A549 (cell line): ENCODE results near the gene PSG4.
"Not testable (repeated sequence)": the region's sequence is repeated elsewhere in the genome, so short reads cannot be mapped to it uniquely, and the experiment has no call there.

Experiments
- HDAC2 ChIP-seq: fragments of 200-600 bp; sonication (generic); IDR thresholded peaks from 2 replicates; pipeline ENCODE4 v1.6.1; 2016
- PHF8 ChIP-seq: fragments of 200-600 bp; sonication (generic); IDR thresholded peaks from 2 replicates; pipeline ENCODE4 v1.6.1; 2016; ENCODE audit warnings: low read depth, mild to moderate bottlenecking, antibody characterized with exemption, moderate library complexity, borderline replicate concordance
- POLR2A ChIP-seq: IDR thresholded peaks from 2 replicates; pipeline ENCODE4 v1.6.1; 2012; ENCODE audit warnings: mild to moderate bottlenecking, low read length
- RAD21 ChIP-seq, 2 experiments: fragments of >200 bp in 1 of 2; sonication (Bioruptor Twin) in 1 of 2; formaldehyde crosslinking in 1 of 2; IDR thresholded peaks in 1 of 2; conservative IDR thresholded peaks in 1 of 2; 2 replicates in 1 of 2; 3 replicates in 1 of 2; pipeline ENCODE4 v1.6.1; 2012 to 2018; ENCODE audit warnings: inconsistent platforms in 1 of 2
- RFX5 ChIP-seq: fragments of 450-650 bp; IDR thresholded peaks from 2 replicates; pipeline ENCODE4 v1.7.1; 2014; ENCODE audit warnings: antibody characterized with exemption, mild to moderate bottlenecking, moderate library complexity
- TF ChIP-seq, protein P1 (sequence below): fragments of >200 bp; sonication (Bioruptor Twin); formaldehyde crosslinking; IDR thresholded peaks from 3 replicates; pipeline ENCODE4 v1.5.1; 2016
- TF ChIP-seq, protein P2 (sequence below): IDR thresholded peaks from 2 replicates; pipeline ENCODE4 v1.6.1; 2012; ENCODE audit warnings: low read depth, borderline replicate concordance
- TF ChIP-seq, protein P3 (sequence below): fragments of 200-600 bp; sonication (generic); IDR thresholded peaks from 2 replicates; pipeline ENCODE4 v1.6.1; 2016; ENCODE audit warnings: antibody characterized with exemption, mild to moderate bottlenecking, moderate library complexity

DNA sequence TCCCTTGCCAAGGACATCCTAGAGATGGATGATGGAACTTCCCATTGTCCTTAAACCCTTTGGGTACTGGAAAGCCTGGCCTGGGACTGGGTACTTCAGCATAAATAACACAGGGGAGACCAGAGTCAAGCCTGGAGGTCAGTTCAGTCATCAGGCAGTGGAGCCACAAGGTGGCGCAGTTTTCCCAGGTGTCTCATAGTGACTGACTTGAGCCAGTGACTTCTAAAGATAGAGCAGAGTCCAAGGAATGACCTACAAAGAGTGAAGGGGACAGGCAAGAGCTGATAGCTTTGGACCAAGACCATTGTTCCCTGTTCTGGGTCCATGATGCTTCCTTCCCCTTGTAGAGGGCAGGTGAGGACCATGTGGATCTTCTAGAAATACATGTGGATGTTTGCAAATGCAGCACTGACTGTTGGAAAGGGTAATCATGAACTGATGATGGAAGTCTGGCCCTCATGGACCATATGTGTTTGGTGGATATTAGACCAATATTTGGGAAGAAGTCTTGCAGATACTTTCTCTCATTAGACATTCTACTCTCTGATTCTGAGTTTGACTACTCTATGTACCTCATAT is 25.8 kb downstream of the PSG4 start:
- TF ChIP-seq, protein P1, sequence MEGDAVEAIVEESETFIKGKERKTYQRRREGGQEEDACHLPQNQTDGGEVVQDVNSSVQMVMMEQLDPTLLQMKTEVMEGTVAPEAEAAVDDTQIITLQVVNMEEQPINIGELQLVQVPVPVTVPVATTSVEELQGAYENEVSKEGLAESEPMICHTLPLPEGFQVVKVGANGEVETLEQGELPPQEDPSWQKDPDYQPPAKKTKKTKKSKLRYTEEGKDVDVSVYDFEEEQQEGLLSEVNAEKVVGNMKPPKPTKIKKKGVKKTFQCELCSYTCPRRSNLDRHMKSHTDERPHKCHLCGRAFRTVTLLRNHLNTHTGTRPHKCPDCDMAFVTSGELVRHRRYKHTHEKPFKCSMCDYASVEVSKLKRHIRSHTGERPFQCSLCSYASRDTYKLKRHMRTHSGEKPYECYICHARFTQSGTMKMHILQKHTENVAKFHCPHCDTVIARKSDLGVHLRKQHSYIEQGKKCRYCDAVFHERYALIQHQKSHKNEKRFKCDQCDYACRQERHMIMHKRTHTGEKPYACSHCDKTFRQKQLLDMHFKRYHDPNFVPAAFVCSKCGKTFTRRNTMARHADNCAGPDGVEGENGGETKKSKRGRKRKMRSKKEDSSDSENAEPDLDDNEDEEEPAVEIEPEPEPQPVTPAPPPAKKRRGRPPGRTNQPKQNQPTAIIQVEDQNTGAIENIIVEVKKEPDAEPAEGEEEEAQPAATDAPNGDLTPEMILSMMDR = not testable (repeated sequence)
- not testable (repeated sequence) for TF ChIP-seq POLR2A, PHF8, RFX5, HDAC2
- TF ChIP-seq, protein P2, sequence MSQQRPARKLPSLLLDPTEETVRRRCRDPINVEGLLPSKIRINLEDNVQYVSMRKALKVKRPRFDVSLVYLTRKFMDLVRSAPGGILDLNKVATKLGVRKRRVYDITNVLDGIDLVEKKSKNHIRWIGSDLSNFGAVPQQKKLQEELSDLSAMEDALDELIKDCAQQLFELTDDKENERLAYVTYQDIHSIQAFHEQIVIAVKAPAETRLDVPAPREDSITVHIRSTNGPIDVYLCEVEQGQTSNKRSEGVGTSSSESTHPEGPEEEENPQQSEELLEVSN = not testable (repeated sequence)
- TF ChIP-seq, protein P3, sequence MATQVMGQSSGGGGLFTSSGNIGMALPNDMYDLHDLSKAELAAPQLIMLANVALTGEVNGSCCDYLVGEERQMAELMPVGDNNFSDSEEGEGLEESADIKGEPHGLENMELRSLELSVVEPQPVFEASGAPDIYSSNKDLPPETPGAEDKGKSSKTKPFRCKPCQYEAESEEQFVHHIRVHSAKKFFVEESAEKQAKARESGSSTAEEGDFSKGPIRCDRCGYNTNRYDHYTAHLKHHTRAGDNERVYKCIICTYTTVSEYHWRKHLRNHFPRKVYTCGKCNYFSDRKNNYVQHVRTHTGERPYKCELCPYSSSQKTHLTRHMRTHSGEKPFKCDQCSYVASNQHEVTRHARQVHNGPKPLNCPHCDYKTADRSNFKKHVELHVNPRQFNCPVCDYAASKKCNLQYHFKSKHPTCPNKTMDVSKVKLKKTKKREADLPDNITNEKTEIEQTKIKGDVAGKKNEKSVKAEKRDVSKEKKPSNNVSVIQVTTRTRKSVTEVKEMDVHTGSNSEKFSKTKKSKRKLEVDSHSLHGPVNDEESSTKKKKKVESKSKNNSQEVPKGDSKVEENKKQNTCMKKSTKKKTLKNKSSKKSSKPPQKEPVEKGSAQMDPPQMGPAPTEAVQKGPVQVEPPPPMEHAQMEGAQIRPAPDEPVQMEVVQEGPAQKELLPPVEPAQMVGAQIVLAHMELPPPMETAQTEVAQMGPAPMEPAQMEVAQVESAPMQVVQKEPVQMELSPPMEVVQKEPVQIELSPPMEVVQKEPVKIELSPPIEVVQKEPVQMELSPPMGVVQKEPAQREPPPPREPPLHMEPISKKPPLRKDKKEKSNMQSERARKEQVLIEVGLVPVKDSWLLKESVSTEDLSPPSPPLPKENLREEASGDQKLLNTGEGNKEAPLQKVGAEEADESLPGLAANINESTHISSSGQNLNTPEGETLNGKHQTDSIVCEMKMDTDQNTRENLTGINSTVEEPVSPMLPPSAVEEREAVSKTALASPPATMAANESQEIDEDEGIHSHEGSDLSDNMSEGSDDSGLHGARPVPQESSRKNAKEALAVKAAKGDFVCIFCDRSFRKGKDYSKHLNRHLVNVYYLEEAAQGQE = not testable (repeated sequence)
- TF ChIP-seq RAD21 (conservative IDR thresholded peaks at IDR 0.05 in 1 of 2, IDR thresholded peaks at IDR 0.05 in 1 of 2) = 0 out of 5 replicates have a peak, but pooled peaks of 1 of the 2 experiments have one; percentile 7
